ENCODE measurements around the gene FNDC3A. TPM values are rescaled to one million over a fixed set of nuclear protein-coding genes. Genes with fewer than 3 reads are reported as not detected.

FNDC3A gene
- total RNA-seq, 1 experiment from 2014 or later, result 34.3 TPM

- TF ChIP-seq EZH2 (IDR thresholded peaks at IDR 0.05; ENCODE audit: low read depth) (no peak), CTCF (conservative IDR thresholded peaks at IDR 0.05) (no peak)
- H4K20me1 ChIP-seq (ENCODE audit: insufficient read depth), result no peaks in the 10 kb centered on the region
- no peak overlapping the region for H3K4me3 ChIP-seq
- no peak overlapping the region for H2AFZ ChIP-seq
- no peaks in the 10 kb centered on the region for H3K4me1 ChIP-seq (replicated peaks; ENCODE audit: insufficient read depth)
- ChIA-PET POLR2A (ENCODE audit: unreplicated experiment) (no interaction called here), CTCF (no interaction called here)
- H3K4me2 ChIP-seq, result no peak overlapping the region
- H3K9me3 ChIP-seq (ENCODE audit: insufficient read depth, low read depth), result no peaks in the 10 kb centered on the region
- no TSS peak for BruUV-seq (replicated peaks)
- H3K79me2 ChIP-seq (ENCODE audit: low read depth), result no peaks in the 10 kb centered on the region
- no peaks in the 10 kb centered on the region for H3K9me2 ChIP-seq (ENCODE audit: insufficient read depth)
- intact Hi-C loops (cut with micrococcal nuclease; ENCODE audit: unreplicated experiment), result no loop called here
- no peak overlapping the region for H3K27ac ChIP-seq
- no peaks in the 10 kb centered on the region for H3F3A ChIP-seq (ENCODE audit: insufficient read depth, low read depth)
- no peak for DNase-seq
- H3K27me3 ChIP-seq (ENCODE audit: insufficient read depth, low read depth), result no peaks in the 10 kb centered on the region
- H3K36me3 ChIP-seq (ENCODE audit: low read depth), result peaks cover 21% of the 10 kb centered on the region; the same call in 1 of the 2 replicates
Observed at GRCh38 chr13:49190901-49191300, 215.2 kb downstream of the FNDC3A start.

DNA sequence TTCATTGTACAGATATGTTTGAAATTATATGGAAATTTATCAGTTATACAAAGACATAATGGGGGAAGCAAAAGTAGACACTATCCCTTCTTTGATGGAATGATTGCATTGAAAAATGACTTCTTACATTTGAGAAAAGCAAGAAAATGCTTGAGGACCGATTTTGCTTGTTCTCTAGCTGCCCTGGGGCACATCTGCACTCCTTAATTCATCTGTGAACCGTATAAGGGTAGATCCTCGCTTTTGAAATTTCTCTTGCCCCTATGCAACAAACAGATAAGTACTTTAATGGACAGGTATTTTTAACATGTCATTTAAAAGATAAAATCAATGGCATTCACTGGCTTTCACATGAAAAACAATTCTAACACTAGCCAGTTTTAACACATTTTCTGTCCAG lies 230.9 kb downstream of the FNDC3A start:
- H3K36me3 ChIP-seq (ENCODE audit: low read depth), result peaks cover 10% of the 10 kb centered on the region; the same call in 1 of the 2 replicates
- no peaks in the 10 kb centered on the region for H4K20me1 ChIP-seq (ENCODE audit: insufficient read depth)
- no peak overlapping the region for H2AFZ ChIP-seq
- no peaks in the 10 kb centered on the region for H3K27me3 ChIP-seq (ENCODE audit: insufficient read depth, low read depth)
- no peaks in the 10 kb centered on the region for H3K9me3 ChIP-seq (ENCODE audit: insufficient read depth, low read depth)
- no TSS peak for BruUV-seq (replicated peaks)
- no peaks in the 10 kb centered on the region for H3K79me2 ChIP-seq (ENCODE audit: low read depth)
- DNase-seq, result no peak
- H3K27ac ChIP-seq, result no peak overlapping the region
- H3K9me2 ChIP-seq (ENCODE audit: insufficient read depth), result no peaks in the 10 kb centered on the region
- CTCF ChIA-PET, result no interaction called here
- TF ChIP-seq EZH2 (IDR thresholded peaks at IDR 0.05; ENCODE audit: low read depth) (no peak), CTCF (conservative IDR thresholded peaks at IDR 0.05) (no peak)
- no peak overlapping the region for H3K4me3 ChIP-seq
- H3F3A ChIP-seq (ENCODE audit: insufficient read depth, low read depth), result no peaks in the 10 kb centered on the region
- H3K4me2 ChIP-seq, result no peak overlapping the region
- intact Hi-C loops (cut with micrococcal nuclease; ENCODE audit: unreplicated experiment), result no loop called here
- H3K4me1 ChIP-seq (replicated peaks; ENCODE audit: insufficient read depth), result no peaks in the 10 kb centered on the region
- POLR2A ChIA-PET (ENCODE audit: unreplicated experiment), result no interaction called here

DNA sequence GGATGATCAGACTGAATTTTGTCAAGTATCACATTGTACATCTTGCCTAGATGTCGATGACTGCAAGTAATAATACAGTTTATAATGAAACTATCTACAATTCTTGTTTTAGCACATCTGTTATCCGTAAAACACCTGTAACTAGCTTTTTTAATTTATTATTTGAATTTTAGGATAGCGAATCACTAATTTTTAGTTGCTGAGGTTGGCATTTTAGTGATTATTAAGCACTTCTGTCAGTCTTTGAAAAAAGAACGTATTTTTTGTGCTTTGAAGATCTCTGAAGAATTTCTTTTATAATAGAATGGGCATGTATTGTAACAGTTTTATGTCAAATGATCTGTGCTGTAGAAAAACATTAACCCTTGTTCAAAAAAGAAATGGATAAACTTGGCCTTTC lies 232.9 kb downstream of the FNDC3A start:
- no peak for DNase-seq
- Histone ChIP-seq H3K27me3 (ENCODE audit: insufficient read depth, low read depth) (no peaks in the 10 kb centered on the region), H3K36me3 (ENCODE audit: low read depth) (0 out of 2 replicates have a peak, but pooled peaks cover 4% of the 10 kb centered on the region), H3K4me3 (no peak overlapping the region), H3F3A (ENCODE audit: insufficient read depth, low read depth) (no peaks in the 10 kb centered on the region), H4K20me1 (ENCODE audit: insufficient read depth) (no peaks in the 10 kb centered on the region), H3K9me3 (ENCODE audit: insufficient read depth, low read depth) (no peaks in the 10 kb centered on the region), H2AFZ (no peak overlapping the region), H3K79me2 (ENCODE audit: low read depth) (no peaks in the 10 kb centered on the region), H3K4me2 (no peak overlapping the region), H3K27ac (no peak overlapping the region), H3K9me2 (ENCODE audit: insufficient read depth) (no peaks in the 10 kb centered on the region), H3K4me1 (replicated peaks; ENCODE audit: insufficient read depth) (no peaks in the 10 kb centered on the region)
- CTCF ChIA-PET, result no interaction called here
- TF ChIP-seq CTCF (conservative IDR thresholded peaks at IDR 0.05), result no peak
- TF ChIP-seq EZH2 (IDR thresholded peaks at IDR 0.05; ENCODE audit: low read depth), result no peak
- no TSS peak for BruUV-seq (replicated peaks)
- POLR2A ChIA-PET (ENCODE audit: unreplicated experiment), result no interaction called here
- intact Hi-C loops (cut with micrococcal nuclease; ENCODE audit: unreplicated experiment), result no loop called here

Measured in PC-9 (cell line).